WTC11 (cell line): ENCODE results near the gene ZBTB43. TPM values are rescaled to one million over a fixed set of nuclear protein-coding genes. Genes with fewer than 3 reads are reported as not detected.

Experiments used
- ATAC-seq: fragments of 200-7000 bp; cut with Tn5 transposase; 2 replicates; pipeline ENCODE4 v1.10.0; 2021; ENCODE audit warnings: mild to moderate bottlenecking, moderate library complexity
- CTCF ChIA-PET: fragments of 300-600 bp; sonication (Branson Sonifier 250); formaldehyde crosslinking; loops from one replicate; lab custom pipeline; 2021; ENCODE audit warnings: antibody characterized with exemption; lab: Charles Lee
- POLR2A ChIA-PET: fragments of 350-600 bp; sonication (Branson Sonifier 250); formaldehyde crosslinking; loops from one replicate; lab custom pipeline; 2021; ENCODE audit warnings: antibody characterized with exemption; lab: Charles Lee
- DNase-seq: peaks from one replicate; pipeline ENCODE4 v3.0.0; 2021; ENCODE audit warnings: low spot score
- H3K27ac Mint-ChIP-seq: 2 replicates; pipeline ENCODE4 v1.8.0; 2021; ENCODE audit warnings: mixed read lengths
- H3K27me3 Mint-ChIP-seq: 2 replicates; pipeline ENCODE4 v1.8.0; 2021; ENCODE audit warnings: low read depth, mild to moderate bottlenecking, moderate library complexity, mixed read lengths
- H3K36me3 Mint-ChIP-seq: 2 replicates; pipeline ENCODE4 v1.8.0; 2021; ENCODE audit warnings: mixed read lengths
- H3K4me1 Mint-ChIP-seq: 2 replicates; pipeline ENCODE4 v1.8.0; 2022; ENCODE audit warnings: mixed read lengths
- H3K4me3 Mint-ChIP-seq: 2 replicates; pipeline ENCODE4 v1.8.0; 2021; ENCODE audit warnings: mild to moderate bottlenecking, moderate library complexity, mixed read lengths
- H3K9me3 Mint-ChIP-seq: 2 replicates; pipeline ENCODE4 v1.8.0; 2021; ENCODE audit warnings: mixed read lengths
- ATF1 ChIP-seq: sonication (generic); formaldehyde crosslinking; IDR thresholded peaks from 2 replicates; pipeline ENCODE4 v1.8.1; 2023; ENCODE audit warnings: mild to moderate bottlenecking, moderate library complexity, missing genetic modification reagents
- CBFB ChIP-seq: sonication (generic); formaldehyde crosslinking; IDR thresholded peaks from 2 replicates; pipeline ENCODE4 v1.8.1; 2022; ENCODE audit warnings: mild to moderate bottlenecking, low read depth, missing genetic modification reagents
- CREB1 ChIP-seq: sonication (generic); formaldehyde crosslinking; IDR thresholded peaks from 2 replicates; pipeline ENCODE4 v1.8.0; 2023; ENCODE audit warnings: mild to moderate bottlenecking, missing genetic modification reagents
- E2F4 ChIP-seq: sonication (generic); formaldehyde crosslinking; IDR thresholded peaks from 2 replicates; pipeline ENCODE4 v1.8.1; 2022; ENCODE audit warnings: low read depth, mild to moderate bottlenecking, moderate library complexity, missing genetic modification reagents, borderline replicate concordance
- ESRRA ChIP-seq: sonication (generic); formaldehyde crosslinking; IDR thresholded peaks from 2 replicates; pipeline ENCODE4 v1.8.1; 2022; ENCODE audit warnings: mild to moderate bottlenecking, missing genetic modification reagents, borderline replicate concordance
- FOXK1 ChIP-seq: sonication (generic); formaldehyde crosslinking; IDR thresholded peaks from 2 replicates; pipeline ENCODE4 v1.8.0; 2022; ENCODE audit warnings: mild to moderate bottlenecking, moderate library complexity, missing genetic modification reagents
- FOXP1 ChIP-seq: sonication (generic); formaldehyde crosslinking; IDR thresholded peaks from 2 replicates; pipeline ENCODE4 v1.8.0; 2022; ENCODE audit warnings: missing genetic modification reagents, mild to moderate bottlenecking, moderate library complexity, borderline replicate concordance
- HMGA2 ChIP-seq: fragments of 250-450 bp; sonication (Bioruptor Pico); IDR thresholded peaks from 2 replicates; pipeline ENCODE4 v1.4.0; 2021; ENCODE audit warnings: mild to moderate bottlenecking, moderate library complexity
- IRF2 ChIP-seq: sonication (generic); formaldehyde crosslinking; IDR thresholded peaks from 2 replicates; pipeline ENCODE4 v1.8.0; 2022; ENCODE audit warnings: low read depth, missing genetic modification reagents, borderline replicate concordance
- NFYB ChIP-seq: sonication (generic); formaldehyde crosslinking; conservative IDR thresholded peaks from 2 replicates; pipeline ENCODE4 v1.8.0; 2022; ENCODE audit warnings: low read depth, missing genetic modification reagents
- SMAD3 ChIP-seq: sonication (generic); formaldehyde crosslinking; IDR thresholded peaks from 2 replicates; pipeline ENCODE4 v1.8.0; 2022; ENCODE audit warnings: missing genetic modification reagents, mild to moderate bottlenecking, borderline replicate concordance
- SOX15 ChIP-seq: fragments of 250-450 bp; sonication (Bioruptor Pico); IDR thresholded peaks from 2 replicates; pipeline ENCODE4 v1.9.0; 2021; ENCODE audit warnings: mild to moderate bottlenecking
- TCF7 ChIP-seq: sonication (generic); formaldehyde crosslinking; IDR thresholded peaks from 2 replicates; pipeline ENCODE4 v1.8.0; 2022; ENCODE audit warnings: mild to moderate bottlenecking, low read depth, missing genetic modification reagents, moderate library complexity
- USF1 ChIP-seq: sonication (generic); formaldehyde crosslinking; IDR thresholded peaks from 2 replicates; pipeline ENCODE4 v1.8.0; 2022; ENCODE audit warnings: mild to moderate bottlenecking, missing genetic modification reagents
- ZMAT4 ChIP-seq: fragments of 250-450 bp; sonication (Bioruptor Pico); IDR thresholded peaks from 2 replicates; pipeline ENCODE4 v1.9.0; 2021; ENCODE audit warnings: mild to moderate bottlenecking
- ZNF138 ChIP-seq: sonication (generic); formaldehyde crosslinking; conservative IDR thresholded peaks from 2 replicates; pipeline ENCODE4 v1.8.1; 2022; ENCODE audit warnings: mild to moderate bottlenecking, moderate library complexity, missing genetic modification reagents
- ZNF219 ChIP-seq: sonication (generic); formaldehyde crosslinking; IDR thresholded peaks from 2 replicates; pipeline ENCODE4 v1.8.0; 2023; ENCODE audit warnings: missing genetic modification reagents, mild to moderate bottlenecking, borderline replicate concordance
- ZNF263 ChIP-seq: sonication (generic); formaldehyde crosslinking; IDR thresholded peaks from 2 replicates; pipeline ENCODE4 v1.8.1; 2022; ENCODE audit warnings: low read depth, mild to moderate bottlenecking, moderate library complexity, missing genetic modification reagents
- ZNF317 ChIP-seq: sonication (generic); formaldehyde crosslinking; IDR thresholded peaks from 2 replicates; pipeline ENCODE4 v1.8.1; 2023; ENCODE audit warnings: low read depth, mild to moderate bottlenecking, moderate library complexity, missing genetic modification reagents, borderline replicate concordance
- ZNF416 ChIP-seq: fragments of 250-450 bp; sonication (Bioruptor Pico); IDR thresholded peaks from 2 replicates; pipeline ENCODE4 v1.9.0; 2021; ENCODE audit warnings: mild to moderate bottlenecking, inconsistent platforms
- total RNA-seq: library from RNA; stranded (reverse); gene quantifications from 3 replicates; pipeline ENCODE4 v1.2.3, GENCODE V29; 2021
- TF ChIP-seq, protein P1 (sequence below): sonication (generic); formaldehyde crosslinking; IDR thresholded peaks from 2 replicates; pipeline ENCODE4 v1.8.1; 2023; ENCODE audit warnings: mild to moderate bottlenecking, missing genetic modification reagents, moderate library complexity
- TF ChIP-seq, protein P2 (sequence below): fragments of 250-450 bp; sonication (Bioruptor Pico); IDR thresholded peaks from 2 replicates; pipeline ENCODE4 v1.9.0; 2021; ENCODE audit warnings: mild to moderate bottlenecking, borderline replicate concordance

ZBTB43 gene
- total RNA-seq, 1 experiment from 2014 or later: 23.8 TPM

DNA sequence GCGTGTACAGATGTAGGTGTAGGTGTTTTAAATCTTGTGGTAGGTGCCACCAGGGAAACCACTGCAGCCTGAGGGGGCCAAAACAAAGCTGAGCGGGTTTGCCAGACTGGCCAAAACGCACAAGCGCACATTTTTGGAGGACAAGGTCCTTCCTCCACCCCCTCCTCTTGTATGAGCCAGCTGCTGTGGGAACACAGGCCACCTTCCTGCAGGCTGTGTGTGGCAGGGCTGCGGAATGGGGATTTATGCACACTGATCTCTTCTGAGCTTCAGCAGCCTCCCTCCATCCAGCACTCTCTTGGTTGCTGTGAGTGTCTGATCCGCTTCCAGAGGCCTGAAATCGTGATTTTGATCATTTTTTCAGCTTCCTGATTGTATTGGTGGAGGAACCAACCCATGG is 22.4 kb downstream of the ZBTB43 start (continued):
- TF ChIP-seq USF1 (CRISPR knock-in tag): no peak
- no peak for TF ChIP-seq ZNF317 (CRISPR knock-in tag)

- Mint-ChIP-seq H3K4me1 (no peaks in the 10 kb centered on the region), H3K27ac (no peak overlapping the region), H3K4me3 (no peak overlapping the region), H3K27me3 (no peaks in the 10 kb centered on the region), H3K36me3 (peaks cover 20% of the 10 kb centered on the region), H3K9me3 (no peaks in the 10 kb centered on the region)
- ChIA-PET CTCF (no interaction called here), POLR2A (no interaction called here)
- no peak for TF ChIP-seq NFYB (CRISPR knock-in tag)
- no peak for TF ChIP-seq SOX15 (CRISPR knock-in tag)
- TF ChIP-seq HMGA2 (CRISPR knock-in tag): no peak
- TF ChIP-seq, protein P1, sequence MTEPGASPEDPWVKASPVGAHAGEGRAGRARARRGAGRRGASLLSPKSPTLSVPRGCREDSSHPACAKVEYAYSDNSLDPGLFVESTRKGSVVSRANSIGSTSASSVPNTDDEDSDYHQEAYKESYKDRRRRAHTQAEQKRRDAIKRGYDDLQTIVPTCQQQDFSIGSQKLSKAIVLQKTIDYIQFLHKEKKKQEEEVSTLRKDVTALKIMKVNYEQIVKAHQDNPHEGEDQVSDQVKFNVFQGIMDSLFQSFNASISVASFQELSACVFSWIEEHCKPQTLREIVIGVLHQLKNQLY (CRISPR knock-in tag): no peak
- TF ChIP-seq FOXP1 (CRISPR knock-in tag): no peak
- TF ChIP-seq SMAD3: no peak
- TF ChIP-seq, protein P2, sequence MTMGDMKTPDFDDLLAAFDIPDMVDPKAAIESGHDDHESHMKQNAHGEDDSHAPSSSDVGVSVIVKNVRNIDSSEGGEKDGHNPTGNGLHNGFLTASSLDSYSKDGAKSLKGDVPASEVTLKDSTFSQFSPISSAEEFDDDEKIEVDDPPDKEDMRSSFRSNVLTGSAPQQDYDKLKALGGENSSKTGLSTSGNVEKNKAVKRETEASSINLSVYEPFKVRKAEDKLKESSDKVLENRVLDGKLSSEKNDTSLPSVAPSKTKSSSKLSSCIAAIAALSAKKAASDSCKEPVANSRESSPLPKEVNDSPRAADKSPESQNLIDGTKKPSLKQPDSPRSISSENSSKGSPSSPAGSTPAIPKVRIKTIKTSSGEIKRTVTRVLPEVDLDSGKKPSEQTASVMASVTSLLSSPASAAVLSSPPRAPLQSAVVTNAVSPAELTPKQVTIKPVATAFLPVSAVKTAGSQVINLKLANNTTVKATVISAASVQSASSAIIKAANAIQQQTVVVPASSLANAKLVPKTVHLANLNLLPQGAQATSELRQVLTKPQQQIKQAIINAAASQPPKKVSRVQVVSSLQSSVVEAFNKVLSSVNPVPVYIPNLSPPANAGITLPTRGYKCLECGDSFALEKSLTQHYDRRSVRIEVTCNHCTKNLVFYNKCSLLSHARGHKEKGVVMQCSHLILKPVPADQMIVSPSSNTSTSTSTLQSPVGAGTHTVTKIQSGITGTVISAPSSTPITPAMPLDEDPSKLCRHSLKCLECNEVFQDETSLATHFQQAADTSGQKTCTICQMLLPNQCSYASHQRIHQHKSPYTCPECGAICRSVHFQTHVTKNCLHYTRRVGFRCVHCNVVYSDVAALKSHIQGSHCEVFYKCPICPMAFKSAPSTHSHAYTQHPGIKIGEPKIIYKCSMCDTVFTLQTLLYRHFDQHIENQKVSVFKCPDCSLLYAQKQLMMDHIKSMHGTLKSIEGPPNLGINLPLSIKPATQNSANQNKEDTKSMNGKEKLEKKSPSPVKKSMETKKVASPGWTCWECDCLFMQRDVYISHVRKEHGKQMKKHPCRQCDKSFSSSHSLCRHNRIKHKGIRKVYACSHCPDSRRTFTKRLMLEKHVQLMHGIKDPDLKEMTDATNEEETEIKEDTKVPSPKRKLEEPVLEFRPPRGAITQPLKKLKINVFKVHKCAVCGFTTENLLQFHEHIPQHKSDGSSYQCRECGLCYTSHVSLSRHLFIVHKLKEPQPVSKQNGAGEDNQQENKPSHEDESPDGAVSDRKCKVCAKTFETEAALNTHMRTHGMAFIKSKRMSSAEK (CRISPR knock-in tag): no peak
- no peak for TF ChIP-seq ZNF219 (CRISPR knock-in tag)
- no peak for TF ChIP-seq ZNF263 (CRISPR knock-in tag)
- TF ChIP-seq TCF7: no peak
- TF ChIP-seq CREB1 (CRISPR knock-in tag): no peak
- no peak for TF ChIP-seq ZNF416 (CRISPR knock-in tag)
- TF ChIP-seq FOXK1: no peak
- TF ChIP-seq ZMAT4 (CRISPR knock-in tag): no peak
- TF ChIP-seq ZNF138: no peak
- TF ChIP-seq E2F4 (CRISPR knock-in tag): no peak
- TF ChIP-seq IRF2 (CRISPR knock-in tag): no peak
- no peak for TF ChIP-seq ESRRA (CRISPR knock-in tag)
- no peak for TF ChIP-seq ATF1 (CRISPR knock-in tag)
- TF ChIP-seq CBFB (CRISPR knock-in tag): no peak
- DNase-seq: no peak
- ATAC-seq: no peak
Observed at GRCh38 chr9:126829035-126829434, 24.2 kb downstream of the ZBTB43 start.
